ENCODE data around the gene ADPRHL1.
"Not testable (repeated sequence)": the region's sequence is repeated elsewhere in the genome, so short reads cannot be mapped to it uniquely, and the experiment has no call there.

The ADPRHL1 gene

GRCh38 chr13:113400621-113401451, 52.5 kb downstream of the ADPRHL1 start:
- DNase-seq, result no peak

DNA sequence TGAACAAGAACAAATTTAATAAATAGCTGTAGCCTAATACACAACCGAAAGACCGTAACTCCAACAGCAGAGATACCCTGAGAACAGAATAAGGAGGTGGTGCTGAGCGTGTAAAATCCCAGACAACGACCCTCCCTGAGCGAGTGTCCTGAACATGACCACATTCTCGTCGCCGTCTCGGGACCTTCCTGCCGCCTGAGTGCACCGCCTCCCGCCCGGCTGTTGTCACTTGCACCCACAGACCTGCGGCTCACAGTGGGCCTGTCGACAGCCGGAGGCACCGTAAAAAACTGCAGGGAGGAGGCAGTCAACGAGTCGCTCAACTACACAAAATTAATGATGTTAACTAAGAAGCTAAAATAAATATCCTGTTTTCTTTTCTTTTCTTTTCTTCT, 53.5 kb downstream of the ADPRHL1 start:
- DNase-seq, result no peak

DNA sequence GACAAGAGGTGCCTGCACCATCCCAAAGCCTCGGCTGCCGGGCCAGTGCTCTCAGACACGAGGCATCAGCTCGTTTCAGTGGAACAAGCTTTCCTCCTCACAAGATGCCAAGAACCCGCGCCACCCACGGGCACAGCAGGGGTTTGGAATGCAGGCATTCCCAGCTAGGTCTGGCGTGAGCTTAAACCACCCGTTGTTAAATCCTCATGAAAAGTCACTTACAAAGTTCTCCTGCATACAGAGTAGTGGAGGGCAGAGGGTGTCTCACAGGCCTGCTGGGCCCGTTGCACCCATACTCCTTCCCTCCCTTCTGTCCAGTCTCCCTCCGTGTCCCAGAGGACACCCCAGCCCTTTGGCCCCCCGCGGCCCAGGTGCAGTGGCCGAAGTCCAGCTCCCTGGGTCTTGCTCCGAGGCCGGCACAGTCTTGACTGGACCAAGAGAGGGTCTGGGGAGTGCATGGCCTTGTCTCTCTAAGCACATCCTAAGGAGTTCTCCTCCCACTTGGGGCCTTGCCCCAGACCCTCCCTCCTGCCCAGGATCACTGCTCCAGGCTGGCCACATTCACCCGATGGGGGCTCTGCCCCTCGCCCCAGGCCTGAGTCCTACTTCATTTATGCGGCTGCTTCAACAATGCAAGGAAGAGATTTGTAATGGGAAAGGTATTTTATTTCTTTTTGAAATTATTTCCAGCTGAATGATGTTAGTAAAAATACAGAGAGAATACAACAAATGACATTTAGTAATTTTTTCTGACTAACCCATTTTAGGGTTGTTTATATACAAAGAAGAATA, 54.1 kb downstream of the ADPRHL1 start:
- no peak for DNase-seq

- no peak for DNase-seq
Observed at GRCh38 chr13:113397608-113398425, 55.5 kb downstream of the ADPRHL1 start.

- no peak for DNase-seq
Observed at GRCh38 chr13:113394339-113394640, 59.0 kb downstream of the ADPRHL1 start.

GRCh38 chr13:113393563-113394338, 59.5 kb downstream of the ADPRHL1 start:
- DNase-seq, result peak; percentile 31 to 45

DNA sequence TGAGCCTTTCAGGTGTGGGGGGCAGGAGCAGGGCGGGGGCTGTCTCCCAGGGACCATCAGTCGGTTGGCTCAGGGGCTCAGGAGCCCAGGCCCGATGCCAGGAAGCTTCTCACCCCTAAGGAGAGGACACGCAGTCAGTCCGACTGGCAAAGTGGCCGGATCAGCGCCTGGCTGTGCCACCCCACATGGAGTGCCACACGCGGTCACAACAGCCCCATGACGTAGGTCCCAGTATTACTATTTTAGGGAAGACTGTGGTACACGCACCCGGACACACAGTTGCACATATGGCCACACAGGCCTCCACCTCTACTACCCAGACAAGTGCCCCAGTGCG, 60.1 kb downstream of the ADPRHL1 start:
- no peak for DNase-seq

GRCh38 chr13:113390874-113391497, 62.3 kb downstream of the ADPRHL1 start:
- no peak for DNase-seq

- DNase-seq, result not testable (repeated sequence)
Observed at GRCh38 chr13:113389586-113389985, 63.7 kb downstream of the ADPRHL1 start.

DNA sequence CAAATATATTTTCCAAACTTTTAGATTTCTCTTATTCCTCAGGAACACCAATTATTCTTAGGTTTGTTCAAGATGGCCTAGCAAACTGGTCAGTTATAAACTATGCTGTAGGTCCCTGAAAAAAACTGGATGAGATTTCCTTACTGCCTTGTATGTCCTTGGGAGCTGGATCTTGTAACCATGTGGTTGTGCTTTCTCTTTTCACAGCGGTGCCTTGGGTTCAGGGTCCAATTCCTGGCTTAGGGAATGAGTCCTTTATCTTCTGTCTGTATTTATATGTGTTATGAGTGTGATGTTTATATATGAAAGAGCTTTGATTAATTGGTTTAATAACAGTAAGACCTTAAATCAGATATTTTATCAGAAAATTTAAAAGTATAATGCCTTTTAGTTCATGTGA, 65.9 kb downstream of the ADPRHL1 start:
- no peak for DNase-seq

- no peak for DNase-seq
Observed at GRCh38 chr13:113383089-113383488, 70.2 kb downstream of the ADPRHL1 start.

DNA sequence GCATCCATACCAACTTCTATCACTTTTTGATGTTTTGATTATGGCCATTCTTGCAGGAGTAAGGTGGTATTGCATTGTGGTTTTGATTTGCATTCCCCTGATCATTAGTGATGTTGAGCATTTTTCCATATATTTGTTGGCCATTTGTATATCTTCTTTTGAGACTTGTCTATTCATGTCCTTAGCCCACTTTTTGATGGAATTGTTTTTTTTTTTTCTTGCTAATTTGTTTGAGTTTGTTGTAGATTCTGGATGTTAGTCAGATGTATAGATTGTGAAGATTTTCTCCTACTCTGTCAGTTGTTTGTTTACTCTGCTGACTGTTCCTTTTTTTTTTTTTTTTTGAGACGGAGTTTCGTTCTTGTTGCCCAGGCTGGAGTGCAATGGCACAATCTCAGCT, 70.7 kb downstream of the ADPRHL1 start:
- not testable (repeated sequence) for DNase-seq

DNA sequence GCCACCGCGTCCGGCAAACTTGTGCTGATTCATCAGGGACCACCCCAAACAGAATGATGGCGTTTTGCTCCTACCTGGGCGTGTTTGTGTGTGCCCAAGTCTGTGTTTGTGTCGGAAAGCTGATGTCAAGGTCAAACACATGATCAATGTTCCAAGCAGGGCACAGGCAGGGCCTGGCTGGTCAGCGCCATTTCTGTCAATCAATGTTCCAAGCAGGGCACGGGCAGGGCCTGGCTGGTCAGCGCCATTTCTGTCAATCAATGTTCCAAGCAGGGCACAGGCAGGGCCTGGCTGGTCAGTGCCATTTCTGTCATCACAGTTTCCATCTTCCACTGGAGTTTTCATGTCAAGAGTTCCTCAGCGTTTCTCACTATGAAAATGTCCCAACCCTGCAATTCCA, 74.5 kb downstream of the ADPRHL1 start:
- no peak for DNase-seq

- no peak for DNase-seq
Observed at GRCh38 chr13:113374511-113375175, 78.6 kb downstream of the ADPRHL1 start.

DNA sequence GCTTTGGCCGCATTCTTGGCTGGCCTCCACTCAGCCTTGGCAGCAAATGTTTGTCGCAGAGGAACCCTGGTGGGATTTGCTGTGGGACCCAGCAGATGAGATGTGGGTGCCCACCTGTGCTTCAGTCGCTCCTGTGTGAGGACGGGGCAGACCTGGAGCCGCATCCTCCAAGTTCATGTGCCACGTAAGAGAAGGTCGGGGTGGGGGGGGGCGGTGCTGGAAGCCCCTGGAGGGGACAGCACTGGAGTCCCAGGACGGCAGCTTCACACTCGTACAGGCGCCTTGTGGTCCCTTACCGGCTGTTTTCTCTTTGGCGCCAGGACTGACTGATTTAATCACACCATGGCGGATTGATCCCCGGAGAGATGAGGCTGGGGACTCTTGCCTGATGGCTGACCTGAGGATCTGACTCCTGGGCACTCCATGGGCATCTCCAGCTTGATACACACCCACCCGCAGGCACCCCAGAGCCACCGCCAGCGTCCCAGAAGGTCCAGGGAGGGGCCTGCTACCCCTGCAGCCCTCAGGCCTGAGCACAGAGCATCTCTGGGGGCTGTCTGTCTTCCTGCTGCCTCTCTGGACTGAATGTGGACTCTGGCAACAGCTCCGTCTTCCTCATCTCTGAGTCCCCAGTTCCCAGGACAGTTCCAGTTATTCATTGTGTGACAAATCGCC, 79.3 kb downstream of the ADPRHL1 start:
- no peak for DNase-seq

- not testable (repeated sequence) for DNase-seq
Observed at GRCh38 chr13:113371701-113372100, 81.6 kb downstream of the ADPRHL1 start.

- no peak for DNase-seq
Observed at GRCh38 chr13:113371061-113371460, 82.2 kb downstream of the ADPRHL1 start.

GRCh38 chr13:113369881-113370280, 83.4 kb downstream of the ADPRHL1 start:
- no peak for DNase-seq

GRCh38 chr13:113369189-113369588, 84.1 kb downstream of the ADPRHL1 start:
- no peak for DNase-seq

GRCh38 chr13:113368353-113368752, 84.9 kb downstream of the ADPRHL1 start:
- not testable (repeated sequence) for DNase-seq

- DNase-seq, result no peak
Observed at GRCh38 chr13:113367771-113368170, 85.5 kb downstream of the ADPRHL1 start.

Measured in bone marrow (tissue), 2 donors.